Smooth muscle cell (in vitro differentiated cells): Measurements from ENCODE around the gene PLCB1. TPM values are rescaled to one million over a fixed set of nuclear protein-coding genes. Genes with fewer than 3 reads are reported as not detected.

Experiments used
- DNase-seq: peaks from one replicate; lab custom pipeline; 2025; ENCODE audit not compliant: unreplicated experiment; lab: John Stamatoyannopoulos, UW
- H2AFZ ChIP-seq: fragments of 200-600 bp; sonication (generic); 2 replicates; pipeline ENCODE4 v1.6.0; 2016; ENCODE audit warnings: antibody characterized with exemption, low read depth, mild to moderate bottlenecking
- H3F3A ChIP-seq: fragments of 200-600 bp; sonication (generic); 2 replicates; pipeline ENCODE4 v1.6.0; 2017; ENCODE audit warnings: antibody characterized with exemption, low read depth
- H3K27ac ChIP-seq: fragments of 200-600 bp; sonication (generic); 2 replicates; pipeline ENCODE4 v1.5.1; 2016; ENCODE audit warnings: low read depth, mild to moderate bottlenecking
- H3K27me3 ChIP-seq: fragments of 200-600 bp; sonication (generic); 2 replicates; pipeline ENCODE4 v1.6.1; 2016; ENCODE audit warnings: low read depth, mild to moderate bottlenecking
- H3K36me3 ChIP-seq: fragments of 200-600 bp; sonication (generic); 2 replicates; pipeline ENCODE4 v1.5.1; 2016; ENCODE audit warnings: low read depth
- H3K4me1 ChIP-seq: fragments of 200-600 bp; sonication (generic); 2 replicates; pipeline ENCODE4 v1.5.1; 2016; ENCODE audit warnings: low read depth
- H3K4me2 ChIP-seq: fragments of 200-600 bp; sonication (generic); 2 replicates; pipeline ENCODE4 v1.6.0; 2016; ENCODE audit warnings: mild to moderate bottlenecking
- H3K4me3 ChIP-seq: fragments of 200-600 bp; sonication (generic); 2 replicates; pipeline ENCODE4 v1.5.1; 2016; ENCODE audit warnings: mild to moderate bottlenecking
- H3K79me2 ChIP-seq: fragments of 200-600 bp; sonication (generic); 2 replicates; pipeline ENCODE4 v1.6.0; 2016; ENCODE audit warnings: low read depth, mild to moderate bottlenecking
- H3K9ac ChIP-seq: fragments of 200-600 bp; sonication (generic); 2 replicates; pipeline ENCODE4 v1.6.0; 2016; ENCODE audit warnings: low read depth
- H3K9me3 ChIP-seq: fragments of 200-600 bp; sonication (generic); replicated peaks from 2 replicates; pipeline ENCODE4 v1.5.1; 2016; ENCODE audit warnings: low read depth
- H4K20me1 ChIP-seq: fragments of 200-600 bp; sonication (generic); 2 replicates; pipeline ENCODE4 v1.6.0; 2016; ENCODE audit warnings: low read depth
- WGBS: methylation state at CpG from one replicate; pipeline ENCODE4 v1.1.7; 2016; ENCODE audit warnings: low lambda C conversion rate; 5-methylcytosine and 5-hydroxymethylcytosine counted together
- polyA plus RNA-seq: library from polyadenylated mRNA; unstranded; fragments of >200 nt; fragmentation: Nextera tagmentation; extraction: Ambion mirVana; gene quantifications from 2 replicates; pipeline ENCODE4 v1.2.1, GENCODE V29; 2016
- total RNA-seq: library from RNA; depleted of rRNA; stranded (reverse); fragments of >200 nt; gene quantifications from 2 replicates; pipeline ENCODE4 v1.2.3, GENCODE V29; 2014
- TF ChIP-seq, protein P1 (sequence below): fragments of 200-600 bp; sonication (generic); IDR thresholded peaks from 2 replicates; pipeline ENCODE4 v1.5.1; 2017; ENCODE audit warnings: borderline replicate concordance, mild to moderate bottlenecking, antibody characterized with exemption; ENCODE audit not compliant: insufficient read depth, poor library complexity, severe bottlenecking

PLCB1 gene
- total and polyA plus RNA-seq, 2 experiments from 2014 or later = 4.7 to 25.3 TPM

DNA sequence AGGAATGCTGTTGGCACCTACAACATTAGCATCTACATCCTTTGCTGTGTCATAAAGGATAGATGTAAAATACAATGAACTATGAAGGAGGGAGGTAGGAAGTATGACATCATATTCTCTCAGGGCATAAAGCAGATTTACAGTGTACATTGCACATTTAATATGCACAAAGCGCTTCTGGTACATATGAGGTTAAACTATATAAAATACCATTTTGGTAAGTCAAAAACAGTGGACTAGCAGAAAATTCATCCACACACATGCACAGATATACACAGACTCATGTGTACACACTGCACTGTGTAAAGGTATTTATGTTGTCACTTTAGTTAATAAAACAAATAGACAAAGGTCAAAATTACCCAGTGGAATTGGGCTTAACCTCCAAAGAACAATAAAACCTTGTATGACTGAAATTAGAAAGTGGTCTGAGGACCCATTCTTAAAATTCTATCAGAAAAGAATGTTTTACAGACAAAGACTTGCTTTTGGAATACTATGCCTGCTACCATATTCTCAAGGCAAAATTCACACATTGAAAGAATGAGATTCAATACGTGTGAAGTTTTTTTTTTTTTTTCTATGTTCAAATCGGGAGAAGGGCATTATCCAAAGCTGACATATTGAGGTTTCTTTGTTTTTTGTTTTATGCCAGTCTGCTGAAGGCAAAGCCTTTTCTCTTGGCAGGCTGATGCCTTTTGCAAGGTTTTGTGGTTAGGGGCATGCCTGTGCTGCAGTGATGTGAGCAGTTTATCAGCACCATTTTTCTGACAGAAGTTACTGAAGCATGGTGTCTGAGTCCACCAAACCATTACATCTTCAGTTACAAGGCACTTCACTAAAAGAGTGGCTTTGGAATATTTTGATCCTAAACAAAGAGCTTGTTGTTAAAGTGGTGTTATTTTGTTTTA, 199.0 kb downstream of the PLCB1 start:
- TF ChIP-seq, protein P1, sequence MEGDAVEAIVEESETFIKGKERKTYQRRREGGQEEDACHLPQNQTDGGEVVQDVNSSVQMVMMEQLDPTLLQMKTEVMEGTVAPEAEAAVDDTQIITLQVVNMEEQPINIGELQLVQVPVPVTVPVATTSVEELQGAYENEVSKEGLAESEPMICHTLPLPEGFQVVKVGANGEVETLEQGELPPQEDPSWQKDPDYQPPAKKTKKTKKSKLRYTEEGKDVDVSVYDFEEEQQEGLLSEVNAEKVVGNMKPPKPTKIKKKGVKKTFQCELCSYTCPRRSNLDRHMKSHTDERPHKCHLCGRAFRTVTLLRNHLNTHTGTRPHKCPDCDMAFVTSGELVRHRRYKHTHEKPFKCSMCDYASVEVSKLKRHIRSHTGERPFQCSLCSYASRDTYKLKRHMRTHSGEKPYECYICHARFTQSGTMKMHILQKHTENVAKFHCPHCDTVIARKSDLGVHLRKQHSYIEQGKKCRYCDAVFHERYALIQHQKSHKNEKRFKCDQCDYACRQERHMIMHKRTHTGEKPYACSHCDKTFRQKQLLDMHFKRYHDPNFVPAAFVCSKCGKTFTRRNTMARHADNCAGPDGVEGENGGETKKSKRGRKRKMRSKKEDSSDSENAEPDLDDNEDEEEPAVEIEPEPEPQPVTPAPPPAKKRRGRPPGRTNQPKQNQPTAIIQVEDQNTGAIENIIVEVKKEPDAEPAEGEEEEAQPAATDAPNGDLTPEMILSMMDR = no peak
- no peaks in the 10 kb centered on the region for H3K27me3 ChIP-seq
- H3K4me2 ChIP-seq = no peak overlapping the region
- H3K27ac ChIP-seq = no peak overlapping the region
- H3K4me1 ChIP-seq = no peaks in the 10 kb centered on the region
- H3K9ac ChIP-seq = no peak overlapping the region
- no peaks in the 10 kb centered on the region for H4K20me1 ChIP-seq
- H3K79me2 ChIP-seq = no peaks in the 10 kb centered on the region
- no peaks in the 10 kb centered on the region for H3F3A ChIP-seq
- 93% methylated on average over 3 of the region's 3 CpGs for WGBS
- no peak overlapping the region for H2AFZ ChIP-seq
- no peaks in the 10 kb centered on the region for H3K9me3 ChIP-seq
- no peak overlapping the region for H3K4me3 ChIP-seq
- no peaks in the 10 kb centered on the region for H3K36me3 ChIP-seq
- DNase-seq = no peak

DNA sequence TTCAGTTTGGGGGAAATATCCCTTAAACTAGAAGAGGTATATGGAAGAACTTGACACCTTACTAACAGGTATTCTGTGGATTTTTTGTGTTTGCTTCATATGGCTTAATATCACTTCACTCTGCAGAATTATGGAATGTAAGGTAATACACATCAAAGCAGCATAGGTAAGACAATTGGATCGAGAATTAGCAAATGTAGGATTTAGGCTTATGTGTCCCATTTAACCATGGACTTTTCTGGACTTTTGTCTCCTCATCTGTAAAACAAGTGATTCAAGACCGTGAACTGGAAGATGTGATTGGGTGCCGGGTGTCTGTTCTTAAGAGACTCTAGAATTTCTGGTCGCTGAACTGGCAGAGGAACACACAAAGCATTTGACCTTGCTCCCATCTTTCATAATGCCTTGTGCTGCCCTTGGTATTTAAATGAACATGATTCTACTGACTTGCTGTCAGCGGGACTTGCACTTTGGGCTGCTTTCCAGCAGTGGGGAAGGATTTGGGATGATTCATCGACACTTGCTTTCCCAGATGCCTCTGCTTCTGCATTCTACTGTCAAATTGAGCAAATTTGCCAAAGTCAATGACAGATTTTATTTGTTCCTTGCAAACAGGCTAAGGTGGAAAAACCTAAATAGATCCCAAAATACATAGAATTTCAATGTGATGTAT, 199.8 kb downstream of the PLCB1 start:
- no peaks in the 10 kb centered on the region for H4K20me1 ChIP-seq
- no peak overlapping the region for H3K27ac ChIP-seq
- 76% methylated on average over 6 of the region's 6 CpGs for WGBS
- no peak overlapping the region for H3K9ac ChIP-seq
- H3K9me3 ChIP-seq = no peaks in the 10 kb centered on the region
- H3F3A ChIP-seq = no peaks in the 10 kb centered on the region
- no peak overlapping the region for H2AFZ ChIP-seq
- DNase-seq = no peak
- no peaks in the 10 kb centered on the region for H3K79me2 ChIP-seq
- H3K4me1 ChIP-seq = no peaks in the 10 kb centered on the region
- H3K4me2 ChIP-seq = no peak overlapping the region
- TF ChIP-seq, protein P1 = no peak
- no peaks in the 10 kb centered on the region for H3K27me3 ChIP-seq
- no peak overlapping the region for H3K4me3 ChIP-seq
- no peaks in the 10 kb centered on the region for H3K36me3 ChIP-seq

DNA sequence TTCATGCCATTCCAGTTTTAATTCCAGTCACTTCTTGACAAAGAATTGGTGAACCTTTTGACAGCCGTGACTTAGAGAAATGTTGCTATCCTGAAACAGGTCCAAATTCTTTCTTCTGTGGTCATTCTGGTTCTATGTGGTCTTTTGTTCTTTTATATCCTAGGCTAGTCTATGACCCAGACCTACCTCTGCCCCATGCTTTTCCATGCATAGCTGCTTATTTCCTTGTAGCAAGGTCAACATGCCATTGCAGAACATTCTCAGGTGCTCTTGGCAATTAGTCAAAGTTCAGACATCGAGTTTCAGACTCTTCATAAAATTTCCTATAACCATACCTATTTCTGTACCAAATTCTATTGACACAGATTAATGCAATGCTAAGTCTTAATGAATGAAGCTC, 202.6 kb downstream of the PLCB1 start:
- no peak for DNase-seq
- Histone ChIP-seq H3K36me3 (no peaks in the 10 kb centered on the region), H2AFZ (no peak overlapping the region), H3K79me2 (no peaks in the 10 kb centered on the region), H3K4me3 (no peak overlapping the region), H3K4me2 (no peak overlapping the region), H4K20me1 (no peaks in the 10 kb centered on the region), H3K4me1 (no peaks in the 10 kb centered on the region), H3F3A (no peaks in the 10 kb centered on the region), H3K9ac (no peak overlapping the region), H3K27ac (no peak overlapping the region), H3K27me3 (no peaks in the 10 kb centered on the region), H3K9me3 (no peaks in the 10 kb centered on the region)
- TF ChIP-seq, protein P1 = no peak
- 88% methylated on average over 2 of the region's 2 CpGs for WGBS
